HG03045 (cell line): ENCODE data around the gene LRRC27.

Experiments used
- ATAC-seq: cut with Tn5 transposase; IDR thresholded peaks from one replicate; pipeline ENCODE4 v1.9.1; 2021; ENCODE audit warnings: mild to moderate bottlenecking, moderate library complexity; ENCODE audit not compliant: unreplicated experiment

LRRC27 gene

GRCh38 chr10:132387764-132388210 lies 55.8 kb downstream of the LRRC27 start:
- no peak for ATAC-seq

GRCh38 chr10:132388891-132389432 lies 57.0 kb downstream of the LRRC27 start:
- ATAC-seq, result no peak

DNA sequence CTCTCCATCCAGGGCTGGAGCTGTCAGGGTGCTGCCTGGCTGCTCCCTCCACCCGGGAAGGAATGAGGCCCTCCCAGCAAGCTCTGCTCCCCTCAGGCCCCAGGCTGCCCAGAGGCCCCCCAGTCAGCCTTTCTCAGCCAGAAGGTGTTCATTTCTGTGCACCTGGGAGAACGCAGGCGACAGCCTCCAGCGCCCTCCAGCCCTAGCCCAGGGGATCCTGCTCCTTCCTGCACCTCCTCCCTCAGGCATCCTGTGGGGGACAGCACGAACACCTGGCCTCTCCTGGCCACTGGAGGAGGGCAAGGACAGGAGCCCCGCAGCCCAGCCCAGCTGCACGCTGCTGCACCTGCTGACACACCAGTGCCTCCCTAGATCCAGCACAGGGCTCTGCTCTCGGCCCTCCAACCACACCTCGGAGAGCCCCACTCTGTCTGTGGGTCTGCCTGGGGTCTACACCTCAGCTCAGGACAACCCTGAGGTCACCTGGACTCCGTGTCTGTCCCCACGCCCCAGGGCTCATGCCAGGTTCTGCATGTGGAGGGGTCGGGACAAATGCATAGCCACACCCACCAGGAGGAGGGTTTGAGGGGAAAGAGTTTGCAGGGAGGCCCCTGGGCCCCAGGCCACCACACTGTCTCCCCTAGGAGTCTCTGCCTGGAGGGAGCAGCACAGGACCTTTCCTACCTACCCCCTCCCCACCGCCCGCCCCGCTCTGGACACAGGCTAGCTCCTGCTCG lies 57.6 kb downstream of the LRRC27 start:
- no peak for ATAC-seq

DNA sequence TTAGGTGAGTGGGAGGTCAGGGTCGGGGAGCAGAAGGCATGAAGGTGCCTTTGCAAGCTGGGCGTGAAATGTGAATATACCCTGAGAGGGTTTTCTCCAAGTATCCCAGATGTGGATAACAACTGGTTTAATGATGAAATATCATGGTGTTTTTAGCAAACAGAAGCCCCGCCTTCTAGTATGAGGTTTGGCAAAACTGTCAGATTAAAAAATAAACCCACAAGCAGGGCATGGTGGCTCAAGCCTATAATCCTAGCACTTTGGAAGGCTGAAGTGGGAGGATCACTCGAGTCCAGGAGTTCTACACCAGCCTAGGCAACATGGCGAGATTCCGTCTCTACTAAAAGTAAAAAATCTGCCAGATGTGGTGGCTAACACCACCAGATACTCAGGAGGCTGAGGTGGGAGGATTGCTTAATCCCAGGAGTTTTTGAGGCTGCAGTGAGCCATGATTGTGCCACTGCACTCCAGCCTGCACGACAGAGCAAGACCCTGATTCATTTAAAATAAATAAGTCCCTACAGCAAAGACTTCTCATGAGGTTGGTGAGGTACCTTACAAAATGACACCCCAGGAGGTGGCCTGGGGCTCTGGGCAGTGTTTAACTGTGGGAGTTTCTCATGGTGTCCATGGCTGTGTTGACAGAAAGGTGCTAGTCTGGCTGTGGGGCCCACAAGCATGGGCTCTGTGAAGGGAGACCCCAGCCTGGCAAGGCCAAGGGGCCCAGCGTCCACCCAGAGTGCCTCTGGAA lies 58.4 kb downstream of the LRRC27 start:
- no peak for ATAC-seq

- ATAC-seq, result no peak
Measured at GRCh38 chr10:132390921-132391675, 59.1 kb downstream of the LRRC27 start.

GRCh38 chr10:132391676-132392020 lies 59.7 kb downstream of the LRRC27 start:
- ATAC-seq, result no peak

DNA sequence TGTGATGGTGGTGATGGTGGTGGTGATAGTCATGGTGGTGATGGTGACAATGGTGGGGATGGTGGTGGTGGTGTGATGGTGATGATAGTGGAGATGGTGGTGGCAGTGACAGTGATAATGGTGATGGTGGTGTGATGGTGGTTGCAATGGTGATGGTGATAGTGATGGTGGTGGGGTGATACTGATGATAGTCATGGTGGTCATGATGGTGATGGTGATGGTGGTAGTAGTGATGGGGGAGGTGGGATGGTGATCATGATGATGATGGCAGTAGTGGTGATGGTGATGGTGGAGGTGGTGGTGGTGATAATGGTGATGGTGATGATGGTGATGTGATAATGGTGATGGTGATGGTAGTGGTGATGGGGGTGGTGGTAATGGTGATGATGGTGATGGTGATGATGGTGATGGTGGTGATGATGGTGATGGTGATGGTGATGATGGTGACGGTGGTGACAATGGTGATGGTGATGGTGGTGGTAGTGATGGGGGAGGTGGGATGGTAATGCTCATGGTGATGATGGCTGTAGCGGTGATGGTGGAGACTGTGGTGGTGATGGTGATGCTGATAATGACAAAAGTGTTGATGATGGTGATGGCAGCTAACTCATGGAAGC lies 60.3 kb downstream of the LRRC27 start:
- ATAC-seq, result no peak

DNA sequence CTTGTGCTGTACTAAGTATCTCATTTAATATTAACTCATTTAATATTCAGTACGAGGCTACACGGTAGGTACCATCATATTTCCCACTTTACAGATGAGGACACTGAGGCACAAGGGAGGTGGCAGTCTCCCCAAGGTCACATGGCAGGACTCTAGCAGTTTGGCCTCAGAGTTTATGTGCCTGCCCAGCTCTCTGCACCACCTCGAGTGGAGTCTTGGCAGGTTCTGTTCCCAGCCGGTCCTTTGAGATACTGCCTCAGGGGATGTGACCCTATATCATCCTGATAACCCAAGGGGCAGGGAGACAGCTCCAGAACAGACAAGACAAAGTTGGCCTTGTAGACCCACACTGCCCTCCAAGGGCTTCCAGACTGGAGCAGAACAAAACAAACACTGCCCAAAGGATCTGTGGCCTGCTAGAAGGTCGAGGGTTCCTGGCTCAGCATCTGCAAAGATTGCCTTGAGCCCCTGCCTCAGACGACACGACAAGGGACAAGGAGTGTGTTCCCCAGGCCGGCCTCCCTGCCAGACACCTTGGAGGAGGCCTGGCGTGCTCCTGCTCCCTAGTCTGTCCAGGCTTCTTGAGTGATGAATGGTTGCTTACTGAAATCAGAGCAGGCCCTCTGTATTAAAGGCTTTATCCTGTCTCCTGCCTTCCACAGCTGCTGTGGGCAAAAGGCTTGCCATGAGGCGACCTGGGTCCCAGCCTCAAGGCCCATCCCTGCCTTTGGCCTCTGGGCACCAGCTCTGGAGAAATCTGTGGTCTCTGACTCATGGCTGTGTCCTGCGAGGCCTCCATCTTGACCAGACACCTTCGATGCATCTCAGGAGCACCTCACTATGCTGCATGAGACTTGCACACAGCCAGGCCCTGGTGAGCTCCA lies 61.1 kb downstream of the LRRC27 start:
- no peak for ATAC-seq

- ATAC-seq, result no peak
Measured at GRCh38 chr10:132393695-132394181, 61.7 kb downstream of the LRRC27 start.

DNA sequence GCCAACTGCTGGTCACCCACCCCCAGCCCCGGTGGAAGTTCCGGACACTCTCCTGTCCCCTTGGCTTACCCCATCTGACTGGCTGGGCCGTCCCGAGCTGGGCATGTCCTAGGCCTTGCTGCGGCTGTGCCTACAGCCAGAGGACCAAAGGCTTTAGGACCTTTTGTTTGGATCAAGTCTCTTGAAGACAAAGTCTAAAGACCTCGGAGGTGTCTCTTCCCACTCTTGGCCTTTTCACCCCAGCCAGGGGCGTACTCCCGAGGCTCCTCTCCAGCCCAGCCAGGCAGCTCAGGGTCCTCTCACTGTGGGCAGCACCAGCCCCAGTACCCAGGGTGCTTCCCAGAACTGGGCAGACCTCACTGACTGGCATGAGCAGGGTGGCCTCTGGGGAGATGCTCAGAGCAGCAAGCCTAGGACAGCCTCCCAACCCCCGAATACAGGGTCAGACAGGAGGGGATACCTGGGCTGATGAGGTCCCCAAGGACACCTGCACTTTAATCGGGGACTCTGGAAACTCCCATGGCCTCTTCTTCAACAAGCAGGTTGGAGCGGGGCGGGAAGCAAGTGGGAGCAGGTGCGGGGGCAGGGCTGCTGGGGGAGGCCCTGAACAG lies 62.3 kb downstream of the LRRC27 start:
- no peak for ATAC-seq

- no peak for ATAC-seq
Measured at GRCh38 chr10:132394936-132395703, 63.1 kb downstream of the LRRC27 start.

DNA sequence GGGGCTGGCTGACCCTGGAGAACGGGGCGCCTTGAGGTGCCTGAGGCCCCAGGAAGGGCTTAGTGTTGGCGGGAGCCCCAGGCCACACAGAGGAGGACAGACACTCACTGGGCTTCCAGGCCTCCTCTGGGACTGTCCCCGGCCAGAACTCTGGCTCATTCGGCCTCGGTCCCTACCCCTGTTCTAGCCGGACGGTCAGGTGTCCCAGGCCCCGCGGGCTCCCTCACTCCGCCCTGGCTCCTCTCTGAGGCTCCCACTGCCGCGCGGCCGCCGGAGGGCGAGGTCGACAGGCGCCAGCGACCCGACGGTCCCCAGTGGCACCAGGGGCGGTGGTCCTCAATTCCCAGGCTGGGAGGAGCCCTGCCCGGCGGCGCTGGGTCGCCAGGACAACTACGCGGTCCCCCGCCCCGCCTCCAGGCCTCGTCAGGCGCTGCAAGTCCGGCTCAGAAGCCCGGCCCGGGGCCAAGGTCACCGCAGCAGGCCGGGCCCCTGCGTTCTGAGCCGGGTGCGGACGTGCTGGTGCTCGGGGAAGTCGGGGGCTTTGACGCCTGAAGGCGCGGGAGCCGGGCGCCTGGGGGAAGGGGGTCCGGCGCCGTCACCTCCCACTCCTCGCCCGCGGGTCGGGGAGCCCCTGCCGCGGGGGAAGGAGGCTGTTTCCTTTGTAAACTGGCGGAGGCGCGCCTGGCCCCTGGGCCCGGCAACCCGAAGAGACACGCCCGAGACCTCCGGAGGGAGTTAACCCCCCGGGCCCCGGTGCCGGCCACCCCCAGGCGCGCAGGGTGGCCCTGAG lies 63.9 kb downstream of the LRRC27 start:
- ATAC-seq, result no peak

DNA sequence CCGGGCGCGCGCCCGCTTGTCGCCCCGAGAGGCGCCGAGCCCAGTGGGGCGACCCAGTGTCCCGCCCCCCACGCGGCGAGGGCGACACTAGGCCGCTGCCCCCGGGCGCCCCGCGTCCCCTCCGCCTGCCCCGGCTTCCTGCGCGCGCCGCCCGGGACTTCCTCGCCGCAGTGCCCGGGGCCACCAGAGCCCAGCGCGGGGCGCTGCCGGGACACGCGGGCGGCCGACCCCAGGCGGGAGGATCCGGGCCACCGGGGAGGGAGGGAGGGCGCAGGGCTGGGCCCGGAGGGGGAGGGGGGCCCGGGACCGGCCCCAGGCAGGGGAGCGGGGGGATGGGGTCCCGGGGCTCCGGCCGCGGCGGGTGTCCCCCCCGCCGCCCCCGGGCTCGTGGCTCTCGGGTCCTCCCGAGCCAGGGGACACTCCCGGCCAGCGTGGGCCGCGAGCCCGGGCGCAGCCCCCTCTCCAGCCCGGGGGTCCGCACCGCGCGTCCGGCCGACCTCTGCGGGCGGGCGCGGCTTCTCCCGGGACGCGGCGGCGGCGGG lies 64.6 kb downstream of the LRRC27 start:
- peak; percentile 22 for ATAC-seq

DNA sequence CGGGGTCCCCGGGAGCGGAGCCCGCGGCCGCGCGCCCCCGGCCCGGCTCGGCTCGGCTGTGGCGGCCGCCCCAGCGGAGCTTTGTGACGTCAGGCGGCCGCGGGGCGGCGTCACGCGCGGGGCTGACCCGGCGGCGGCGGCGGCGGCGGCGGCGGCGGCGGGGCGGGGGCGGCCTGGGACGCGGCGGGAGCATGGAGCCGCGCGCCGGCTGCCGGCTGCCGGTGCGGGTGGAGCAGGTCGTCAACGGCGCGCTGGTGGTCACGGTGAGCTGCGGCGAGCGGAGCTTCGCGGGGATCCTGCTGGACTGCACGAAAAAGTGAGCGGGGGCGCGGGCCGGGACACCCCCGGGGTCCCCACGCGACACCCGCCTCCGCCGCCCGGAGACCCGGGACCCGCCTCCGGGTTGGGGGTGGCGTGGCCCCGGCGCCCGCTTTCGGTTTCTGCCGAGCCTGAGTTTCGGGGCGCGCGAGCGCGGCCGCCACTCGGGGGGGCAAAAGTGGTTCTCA lies 65.1 kb downstream of the LRRC27 start, which contains the start of gene PWWP2B:
Gene PWWP2B, plus strand, starts transcription at position 165 of the 506 bp plus-strand sequence. Its CDS starts 27 bp downstream, at position 192.
- ATAC-seq, result peak; percentile 46

- ATAC-seq, result no peak
Measured at GRCh38 chr10:132397671-132398565, 65.9 kb downstream of the LRRC27 start.

DNA sequence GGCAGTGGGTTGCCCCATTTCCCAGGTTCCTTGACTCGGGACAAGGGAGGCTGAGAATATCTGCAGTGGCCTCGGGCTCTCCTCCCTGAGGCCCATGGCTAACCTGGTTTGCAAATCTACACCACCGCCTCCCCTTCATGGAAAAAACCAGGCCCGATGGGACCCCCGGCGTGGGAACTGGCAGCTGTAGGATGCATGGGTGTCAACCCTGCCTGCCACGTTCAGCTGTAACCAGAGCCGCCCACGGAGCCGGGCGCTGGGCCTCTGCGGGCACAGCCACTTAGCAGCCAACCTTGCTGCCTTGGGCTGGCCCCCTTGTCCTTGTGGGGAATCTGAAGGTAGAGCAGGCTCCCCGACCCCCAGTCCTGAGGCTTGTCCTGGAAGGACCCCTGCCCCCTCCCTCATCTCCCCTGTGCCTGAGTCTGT lies 66.6 kb downstream of the LRRC27 start:
- no peak for ATAC-seq
